Urinary bladder (tissue), 4 donors: ENCODE measurements around the gene ZFHX3. TPM values are rescaled to one million over a fixed set of nuclear protein-coding genes. Genes with fewer than 3 reads are reported as not detected.

Experiments used
- DNase-seq: peaks from one replicate; pipeline ENCODE4 v3.0.0-alpha.2; 2015; ENCODE audit errors: extremely low spot score
- H3K27ac ChIP-seq: one replicate; pipeline ENCODE4 v1.5.1; 2013; ENCODE audit warnings: low read depth, mild to moderate bottlenecking, moderate library complexity
- H3K36me3 ChIP-seq: one replicate; pipeline ENCODE4 v1.6.1; 2013; ENCODE audit warnings: mild to moderate bottlenecking, moderate library complexity; ENCODE audit not compliant: insufficient read depth
- H3K4me1 ChIP-seq: one replicate; pipeline ENCODE4 v1.6.1; 2013; ENCODE audit warnings: mild to moderate bottlenecking, moderate library complexity; ENCODE audit not compliant: insufficient read depth
- H3K4me3 ChIP-seq: one replicate; pipeline ENCODE4 v1.5.1; 2013; ENCODE audit warnings: low read depth, low read length
- WGBS: extraction: QIAGEN DNeasy Blood & Tissue Kit; methylation state at CpG from one replicate; pipeline ENCODE4 v1.1.7; 2013; 5-methylcytosine and 5-hydroxymethylcytosine counted together
- polyA plus RNA-seq: library from polyadenylated mRNA; stranded (reverse); fragments of 200-250 nt; gene quantifications from one replicate; pipeline ENCODE4 v1.2.3, GENCODE V29; 2013
- total RNA-seq: library from RNA; depleted of rRNA; stranded (reverse); fragments of >200 nt; gene quantifications from one replicate; pipeline ENCODE4 v1.2.3, GENCODE V29; 2014
- donor health status: healthy with polysubstance abuse.
- donor health status: healthy.

Gene ZFHX3
- total and polyA plus RNA-seq, 2 donors = 11.8 to 19.4 TPM

DNA sequence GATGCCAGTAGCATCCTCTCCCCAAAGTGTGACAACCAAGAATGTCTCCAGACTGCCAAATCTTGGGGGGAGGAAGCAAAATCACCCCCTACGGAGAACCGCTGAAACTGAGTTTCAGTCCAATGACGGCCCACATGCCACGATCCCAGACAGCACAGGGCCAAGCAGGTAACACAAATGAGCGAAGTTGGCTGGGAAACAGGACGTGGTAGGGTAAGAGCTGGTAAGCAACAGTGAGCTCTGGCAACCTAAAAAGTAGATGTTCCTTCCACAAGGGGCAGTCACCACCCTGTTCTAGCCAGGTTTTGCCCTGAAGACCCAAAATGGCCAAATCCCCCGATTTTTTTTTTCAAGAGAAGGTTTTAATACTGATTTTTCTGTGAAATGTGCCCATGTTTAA is 25.4 kb downstream of the ZFHX3 start:
- H3K27ac ChIP-seq = no peak overlapping the region
- no peaks in the 10 kb centered on the region for H3K36me3 ChIP-seq
- DNase-seq = no peak
- 95% methylated on average over 7 of the region's 7 CpGs for WGBS
- peaks cover 6% of the 10 kb centered on the region for H3K4me1 ChIP-seq
- no peak overlapping the region for H3K4me3 ChIP-seq

DNA sequence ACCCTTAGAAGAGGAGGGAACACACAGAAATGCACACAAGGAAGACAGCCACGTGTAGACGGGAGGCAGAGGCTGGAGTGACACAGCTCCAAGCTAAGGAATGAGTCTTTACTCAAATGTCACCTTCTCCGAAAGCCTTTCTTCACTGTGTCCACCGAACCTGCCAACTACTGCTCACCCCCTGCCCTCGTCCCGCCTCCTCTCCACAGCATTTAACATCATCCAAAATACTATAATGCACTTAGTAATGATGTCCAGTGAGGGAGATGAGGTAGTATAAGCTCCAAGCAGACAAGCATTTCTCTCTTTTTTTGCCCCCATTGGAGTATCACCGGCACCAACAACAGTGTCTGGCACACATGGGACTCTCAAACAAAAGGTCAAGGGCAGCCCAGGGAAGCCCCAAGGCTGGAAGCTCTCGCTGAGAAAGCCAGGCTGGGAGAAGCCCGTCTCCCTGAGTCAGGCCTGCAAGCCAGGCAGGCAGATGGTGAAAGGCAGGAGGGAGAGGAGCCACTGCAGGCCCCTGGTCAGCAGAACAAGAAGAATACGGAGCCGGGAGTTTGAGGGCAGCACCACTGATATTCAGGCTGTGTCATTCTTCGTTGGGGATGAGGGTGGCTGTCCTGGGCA is 25.9 kb downstream of the ZFHX3 start:
- H3K36me3 ChIP-seq = no peaks in the 10 kb centered on the region
- no peak for DNase-seq
- 88% methylated on average over 12 of the region's 12 CpGs for WGBS
- no peak overlapping the region for H3K27ac ChIP-seq
- H3K4me1 ChIP-seq = peaks cover 4% of the 10 kb centered on the region
- H3K4me3 ChIP-seq = no peak overlapping the region

DNA sequence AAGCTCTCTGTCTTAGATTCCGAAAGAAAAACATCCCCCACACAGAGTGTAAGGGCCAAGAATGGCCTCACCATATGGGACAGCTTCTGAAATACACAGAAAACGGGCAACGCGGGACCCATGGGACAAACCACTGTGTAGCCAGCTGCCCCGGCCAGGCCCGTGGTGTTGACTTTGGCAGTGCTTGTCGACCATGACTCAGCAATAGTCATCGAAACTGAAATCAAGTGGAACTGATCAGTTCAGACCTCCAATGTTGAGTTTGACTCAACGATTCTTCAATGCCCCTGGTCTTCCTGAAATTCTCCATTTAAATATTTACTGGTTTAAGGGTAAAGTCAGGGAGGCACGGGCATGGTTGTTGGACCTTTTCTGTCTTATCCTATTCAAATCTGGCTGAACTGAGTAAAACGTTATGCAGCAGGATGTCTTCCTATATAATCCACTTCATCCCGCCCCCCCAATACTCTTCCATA is 27.5 kb downstream of the ZFHX3 start:
- DNase-seq = no peak
- Histone ChIP-seq H3K4me3 (no peak overlapping the region), H3K36me3 (no peaks in the 10 kb centered on the region), H3K27ac (no peak overlapping the region), H3K4me1 (peaks cover 2% of the 10 kb centered on the region)
- 69% methylated on average over 12 of the region's 12 CpGs for WGBS

DNA sequence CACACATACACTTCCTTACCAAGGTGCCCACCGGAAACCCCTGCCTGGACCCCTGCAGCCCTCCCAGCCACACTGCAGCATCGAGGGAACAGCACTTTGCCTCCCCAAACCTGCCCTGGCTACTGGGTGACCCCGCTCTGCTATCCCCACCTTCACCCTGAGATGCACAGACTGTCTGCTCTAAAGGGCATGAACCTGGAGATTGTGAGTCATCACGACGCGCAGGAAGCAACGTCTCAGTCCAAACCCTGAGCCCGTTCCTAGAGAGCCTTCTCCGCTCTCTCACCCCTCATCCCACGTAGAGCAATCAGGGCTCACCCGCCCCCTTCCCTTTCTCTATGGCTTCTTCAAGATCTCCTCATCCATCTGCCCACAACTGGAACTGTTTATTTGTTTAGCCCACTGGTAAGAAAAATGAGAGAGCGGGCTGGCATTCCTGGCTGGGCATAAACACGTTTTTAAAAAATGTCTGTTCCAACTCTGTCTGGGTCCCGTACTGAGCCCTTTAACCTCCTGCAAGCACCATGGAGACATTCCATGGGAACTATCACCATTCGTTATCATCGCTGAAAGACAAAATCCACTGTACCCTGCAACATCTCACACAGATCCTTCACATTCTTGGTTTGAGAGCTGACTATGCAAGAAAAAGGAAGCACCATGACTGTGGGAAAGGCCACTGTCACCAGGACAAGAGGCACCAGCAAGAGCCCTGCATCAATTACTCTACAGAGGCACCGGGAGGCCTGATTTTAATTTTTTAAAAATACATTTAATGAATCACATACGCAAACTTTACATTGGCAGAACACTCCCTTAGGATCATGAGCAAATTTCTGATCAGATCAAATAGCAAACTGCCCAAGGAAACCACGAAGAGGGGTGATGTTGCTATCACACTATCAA is 28.2 kb downstream of the ZFHX3 start:
- H3K4me3 ChIP-seq = no peak overlapping the region
- WGBS = 54% methylated on average over 19 of the region's 19 CpGs
- H3K27ac ChIP-seq = no peak overlapping the region
- DNase-seq = no peak
- H3K4me1 ChIP-seq = no peaks in the 10 kb centered on the region
- no peaks in the 10 kb centered on the region for H3K36me3 ChIP-seq

DNA sequence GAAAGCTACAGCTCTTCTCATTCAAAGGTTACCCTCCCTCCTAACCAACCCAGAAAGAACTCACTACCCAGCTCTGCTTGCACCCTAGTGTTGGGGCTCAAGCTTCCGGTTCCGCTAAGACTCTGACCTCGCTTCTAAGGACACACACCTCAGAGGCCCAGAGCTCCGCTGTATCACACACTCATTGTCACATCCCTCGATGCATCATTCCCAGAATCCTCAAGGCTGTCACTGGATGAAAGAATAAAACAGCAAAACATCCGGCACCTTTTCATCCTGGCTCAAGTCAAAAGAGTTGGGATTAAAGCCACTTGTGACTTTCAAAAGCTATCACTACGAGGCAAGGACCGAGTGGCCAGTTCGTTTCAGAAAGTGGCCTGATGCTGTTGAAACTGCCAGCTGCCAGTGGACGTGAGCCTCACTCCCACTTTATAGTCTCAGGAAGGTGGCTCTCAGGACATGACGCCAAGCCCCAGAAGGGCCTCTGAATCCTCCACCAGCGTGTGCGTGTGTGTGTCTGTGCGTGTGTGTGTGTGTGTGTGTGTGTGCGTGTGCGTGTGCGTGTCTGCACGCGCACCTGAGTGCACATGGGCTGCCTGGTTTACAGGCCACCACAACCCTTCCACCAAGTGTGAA is 29.0 kb downstream of the ZFHX3 start:
- WGBS = 76% methylated on average over 19 of the region's 19 CpGs
- Histone ChIP-seq H3K4me1 (no peaks in the 10 kb centered on the region), H3K4me3 (no peak overlapping the region), H3K36me3 (no peaks in the 10 kb centered on the region), H3K27ac (no peak overlapping the region)
- no peak for DNase-seq

DNA sequence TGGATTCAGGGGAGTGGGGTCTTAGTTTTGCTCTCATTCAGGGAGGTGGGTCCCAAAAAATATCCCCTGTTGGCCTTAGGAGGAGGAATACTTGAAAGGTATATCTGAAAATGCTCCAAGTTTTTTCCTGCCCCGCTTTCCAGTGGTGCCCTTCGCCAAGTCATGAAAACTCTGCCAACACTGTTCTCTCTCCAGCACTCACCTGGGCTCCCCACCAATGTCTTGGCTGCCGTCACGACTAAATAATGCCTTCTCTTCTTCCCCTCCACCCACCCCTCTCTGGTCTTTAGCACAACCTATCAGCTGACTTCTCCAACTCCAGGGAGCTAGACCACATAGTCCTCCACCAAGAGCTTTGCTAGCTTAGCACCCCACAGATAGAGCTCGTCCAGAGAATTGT is 30.6 kb downstream of the ZFHX3 start:
- H3K36me3 ChIP-seq = no peaks in the 10 kb centered on the region
- DNase-seq = no peak
- no peak overlapping the region for H3K27ac ChIP-seq
- no peak overlapping the region for H3K4me3 ChIP-seq
- 84% methylated on average over 5 of the region's 5 CpGs for WGBS
- no peaks in the 10 kb centered on the region for H3K4me1 ChIP-seq

DNA sequence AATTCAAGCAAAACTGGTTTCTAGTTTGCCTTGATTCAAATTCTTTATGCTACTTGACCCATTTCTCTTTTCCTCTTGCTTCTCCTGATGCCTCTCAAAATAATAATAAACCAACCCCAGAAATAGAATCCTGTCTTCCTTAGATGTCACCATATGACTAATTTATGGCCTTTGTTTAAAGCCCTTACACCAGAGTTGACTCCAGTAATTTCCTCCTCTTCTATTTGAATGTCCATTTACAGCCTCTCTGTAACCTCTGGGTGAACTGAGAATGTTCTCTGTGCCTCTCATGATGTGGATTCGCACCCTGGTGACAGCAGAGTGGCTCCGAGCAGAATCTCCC is 31.5 kb downstream of the ZFHX3 start:
- H3K36me3 ChIP-seq = no peaks in the 10 kb centered on the region
- H3K4me1 ChIP-seq = no peaks in the 10 kb centered on the region
- 82% methylated on average over 2 of the region's 2 CpGs for WGBS
- no peak overlapping the region for H3K4me3 ChIP-seq
- no peak for DNase-seq
- H3K27ac ChIP-seq = no peak overlapping the region

DNA sequence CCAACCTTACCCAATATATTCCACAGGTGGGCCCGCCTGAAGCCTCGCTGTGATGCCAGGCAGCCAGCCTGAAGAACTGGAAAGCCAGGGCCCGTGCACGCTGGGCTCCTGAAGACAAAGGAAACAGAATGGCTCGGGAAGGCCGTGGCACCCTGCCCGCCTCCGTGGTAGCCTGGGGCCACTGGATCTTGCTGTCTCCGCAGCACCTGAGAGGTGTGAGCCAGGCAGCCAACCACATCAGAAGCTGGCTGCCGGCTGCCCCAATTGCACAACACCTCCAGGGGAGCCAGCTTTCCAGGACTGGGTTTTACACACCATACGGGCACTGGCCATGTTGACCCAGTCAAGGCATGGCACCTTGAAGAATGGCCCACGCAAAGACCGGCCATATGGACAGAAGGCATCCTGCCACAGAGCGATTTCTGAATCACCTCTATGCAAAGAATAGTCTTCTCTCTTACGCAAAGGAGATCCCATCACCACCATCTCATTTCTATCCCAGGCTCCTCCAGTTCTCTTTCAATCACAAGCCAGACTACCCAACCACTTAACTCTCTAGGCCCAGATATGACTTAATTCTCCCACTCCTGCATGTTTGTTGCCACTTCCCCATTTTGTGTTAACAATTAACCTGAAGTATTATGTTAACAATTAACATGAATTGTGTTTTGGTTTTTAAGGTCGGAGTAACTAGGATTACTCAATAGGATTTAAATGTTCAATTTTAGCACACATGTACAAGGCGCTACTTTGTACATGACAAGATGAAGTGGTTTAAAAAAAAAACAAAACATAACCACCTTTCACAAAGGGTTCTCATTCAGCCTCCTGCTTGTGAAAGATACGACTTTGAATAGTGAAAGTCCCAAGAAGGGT is 32.1 kb downstream of the ZFHX3 start:
- WGBS = 91% methylated on average over 18 of the region's 18 CpGs
- H3K4me3 ChIP-seq = no peak overlapping the region
- no peaks in the 10 kb centered on the region for H3K4me1 ChIP-seq
- DNase-seq = no peak
- no peak overlapping the region for H3K27ac ChIP-seq
- no peaks in the 10 kb centered on the region for H3K36me3 ChIP-seq

DNA sequence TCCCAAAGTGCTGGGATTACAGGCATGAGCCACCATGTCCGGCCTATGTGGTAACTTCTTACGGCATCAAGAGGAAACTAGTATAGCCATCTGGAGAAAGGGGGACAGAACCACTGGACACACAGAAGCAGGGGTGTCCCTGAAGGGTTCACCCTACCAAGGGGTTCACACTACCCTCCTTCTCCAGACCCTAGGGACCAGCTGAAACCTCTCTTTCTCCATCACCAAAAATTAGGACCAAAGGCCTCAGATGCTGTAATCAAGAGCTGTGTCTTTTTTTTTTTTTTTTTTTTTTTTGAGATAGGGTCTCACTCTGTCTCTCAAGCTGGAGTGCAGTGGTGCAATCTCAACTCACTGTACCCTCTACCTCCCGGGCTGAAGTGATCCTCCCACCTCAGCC is 33.2 kb downstream of the ZFHX3 start:
- 96% methylated on average over 3 of the region's 3 CpGs for WGBS

DNA sequence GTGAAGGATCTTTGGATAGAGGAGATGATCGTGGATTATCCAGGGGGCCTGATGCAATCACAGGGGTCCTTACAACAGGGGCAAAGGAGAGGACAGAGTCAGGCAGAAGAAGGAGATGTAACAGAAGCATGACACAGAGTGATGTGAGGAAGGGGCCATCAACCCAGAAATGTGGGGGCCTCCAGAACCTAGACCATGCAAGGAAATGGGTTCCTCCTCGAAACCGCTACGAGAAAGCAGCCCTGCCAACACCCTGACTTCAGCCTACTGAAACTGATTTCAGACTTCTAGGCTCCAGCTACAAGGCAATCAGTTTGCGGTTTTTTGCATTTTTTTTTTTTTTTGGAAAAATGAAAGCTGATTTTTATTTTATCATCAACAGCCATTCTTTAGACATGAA is 34.0 kb downstream of the ZFHX3 start:
- Histone ChIP-seq H3K27ac (no peak overlapping the region), H3K36me3 (no peaks in the 10 kb centered on the region), H3K4me1 (no peaks in the 10 kb centered on the region), H3K4me3 (no peak overlapping the region)
- DNase-seq = no peak
- 98% methylated on average over 5 of the region's 5 CpGs for WGBS

More for the DNA sequence above, 33.2 kb downstream of the ZFHX3 start:
- DNase-seq = no peak
- Histone ChIP-seq H3K36me3 (no peaks in the 10 kb centered on the region), H3K4me1 (no peaks in the 10 kb centered on the region), H3K27ac (no peak overlapping the region), H3K4me3 (no peak overlapping the region)

DNA sequence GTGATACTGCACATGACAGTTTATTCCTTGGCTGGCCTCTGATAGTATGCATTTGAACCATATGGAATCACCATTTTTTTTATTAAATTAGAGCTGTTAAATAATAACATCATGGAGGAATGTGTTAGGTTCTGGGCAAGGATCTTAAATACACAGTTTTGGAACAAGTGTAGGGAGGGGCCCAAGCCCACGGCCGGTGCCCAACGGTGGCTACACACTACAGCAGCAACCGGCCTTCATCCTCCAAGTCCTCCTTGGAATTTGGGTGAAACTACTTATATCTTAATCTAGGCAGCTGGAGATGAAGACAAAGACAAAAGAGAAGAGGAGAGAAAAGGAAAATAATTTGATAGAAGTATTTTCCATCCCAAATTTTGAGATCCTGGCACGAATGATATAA is 35.6 kb downstream of the ZFHX3 start:
- Histone ChIP-seq H3K4me3 (no peak overlapping the region), H3K4me1 (no peaks in the 10 kb centered on the region), H3K27ac (no peak overlapping the region), H3K36me3 (no peaks in the 10 kb centered on the region)
- WGBS = 92% methylated on average over 5 of the region's 5 CpGs
- DNase-seq = no peak

DNA sequence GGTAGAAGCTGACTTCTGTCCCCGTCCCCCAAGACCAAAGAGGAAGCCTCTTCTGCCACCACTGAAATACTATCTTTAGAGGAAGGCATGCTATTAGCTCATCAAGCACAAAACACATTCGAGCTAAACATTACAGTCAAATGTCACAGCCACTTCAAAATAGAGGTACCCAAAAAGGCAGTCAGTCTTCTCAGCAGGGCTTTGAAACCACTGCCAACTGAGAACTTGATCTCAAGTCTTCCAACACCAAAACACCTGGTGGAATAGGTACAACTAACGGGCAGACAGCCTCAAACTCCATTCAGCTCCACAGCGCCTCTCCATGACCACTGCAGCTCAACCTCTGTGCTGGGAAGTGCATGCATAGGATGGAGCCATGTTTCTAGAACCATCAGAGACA is 36.0 kb downstream of the ZFHX3 start:
- no peak for DNase-seq
- Histone ChIP-seq H3K4me1 (no peaks in the 10 kb centered on the region), H3K36me3 (no peaks in the 10 kb centered on the region), H3K4me3 (no peak overlapping the region), H3K27ac (no peak overlapping the region)
- WGBS = 77% methylated on average over 4 of the region's 4 CpGs

DNA sequence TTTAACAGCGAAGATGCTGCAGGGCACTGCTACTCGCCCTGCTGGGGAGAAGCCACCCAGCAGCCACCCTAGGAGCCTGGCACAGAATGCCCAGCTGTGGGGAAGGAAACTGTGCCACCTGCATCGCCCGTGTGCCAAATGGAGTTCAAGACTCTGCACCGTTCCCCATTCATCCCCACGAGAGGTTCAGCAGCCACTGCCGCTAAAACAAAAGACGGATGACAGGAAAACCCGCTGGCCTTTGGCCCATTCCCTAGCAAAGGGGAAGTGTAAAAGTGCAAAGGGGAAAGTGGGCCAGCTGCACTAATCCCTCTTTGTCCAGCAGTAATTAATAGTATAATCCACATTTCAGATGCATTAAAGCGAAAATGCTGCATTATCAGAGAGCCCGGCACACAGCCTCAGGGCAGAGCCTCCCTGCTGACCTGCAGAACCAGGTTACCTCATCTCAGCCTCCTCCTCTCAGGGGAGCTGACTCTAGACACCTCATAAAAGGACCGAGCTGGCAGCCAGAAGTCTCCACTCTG is 37.7 kb downstream of the ZFHX3 start:
- no peak for DNase-seq
- Histone ChIP-seq H3K36me3 (no peaks in the 10 kb centered on the region), H3K4me1 (no peaks in the 10 kb centered on the region), H3K27ac (no peak overlapping the region), H3K4me3 (no peak overlapping the region)
- 63% methylated on average over 12 of the region's 12 CpGs for WGBS
